HG03442 (cell line): ENCODE measurements around the gene DENND2A.
"Not testable (repeated sequence)": the region's sequence is repeated elsewhere in the genome, so short reads cannot be mapped to it uniquely, and the experiment has no call there.

Experiments used
- ATAC-seq: cut with Tn5 transposase; IDR thresholded peaks from one replicate; pipeline ENCODE4 v1.9.1; 2021; ENCODE audit warnings: mild to moderate bottlenecking, moderate library complexity; ENCODE audit not compliant: unreplicated experiment

The DENND2A gene

DNA sequence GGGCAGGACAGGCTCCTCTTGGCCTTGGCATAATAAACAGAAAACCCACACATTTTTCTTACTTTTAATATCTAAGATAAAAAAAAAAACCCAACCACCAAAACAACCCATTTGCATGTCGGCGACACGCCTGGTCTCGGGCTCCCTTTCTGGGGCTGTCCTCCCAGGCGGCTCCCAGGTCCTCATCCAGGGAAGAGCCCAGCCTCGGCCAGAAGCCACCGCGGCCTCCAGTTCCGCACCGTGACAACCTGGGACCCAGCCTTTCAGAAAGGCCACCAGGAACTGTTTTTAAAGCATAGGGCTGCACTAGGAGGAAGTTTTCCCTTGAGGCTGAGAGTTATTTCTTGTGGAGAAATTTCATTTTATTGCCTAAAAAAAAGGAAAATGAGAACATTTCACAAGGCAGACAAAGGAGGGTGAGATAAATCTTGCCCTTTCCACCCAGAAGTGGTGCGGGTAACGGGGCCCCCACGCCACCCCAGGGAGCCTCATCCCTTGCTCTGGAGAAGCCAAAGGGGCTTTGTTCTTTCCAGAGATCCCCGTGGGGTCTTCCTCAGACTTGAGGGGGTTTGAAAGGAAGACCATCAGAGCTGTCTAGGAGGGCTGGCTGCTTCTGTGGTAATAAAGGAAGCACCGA lies 122.1 kb downstream of the DENND2A start:
- no peak for ATAC-seq

DNA sequence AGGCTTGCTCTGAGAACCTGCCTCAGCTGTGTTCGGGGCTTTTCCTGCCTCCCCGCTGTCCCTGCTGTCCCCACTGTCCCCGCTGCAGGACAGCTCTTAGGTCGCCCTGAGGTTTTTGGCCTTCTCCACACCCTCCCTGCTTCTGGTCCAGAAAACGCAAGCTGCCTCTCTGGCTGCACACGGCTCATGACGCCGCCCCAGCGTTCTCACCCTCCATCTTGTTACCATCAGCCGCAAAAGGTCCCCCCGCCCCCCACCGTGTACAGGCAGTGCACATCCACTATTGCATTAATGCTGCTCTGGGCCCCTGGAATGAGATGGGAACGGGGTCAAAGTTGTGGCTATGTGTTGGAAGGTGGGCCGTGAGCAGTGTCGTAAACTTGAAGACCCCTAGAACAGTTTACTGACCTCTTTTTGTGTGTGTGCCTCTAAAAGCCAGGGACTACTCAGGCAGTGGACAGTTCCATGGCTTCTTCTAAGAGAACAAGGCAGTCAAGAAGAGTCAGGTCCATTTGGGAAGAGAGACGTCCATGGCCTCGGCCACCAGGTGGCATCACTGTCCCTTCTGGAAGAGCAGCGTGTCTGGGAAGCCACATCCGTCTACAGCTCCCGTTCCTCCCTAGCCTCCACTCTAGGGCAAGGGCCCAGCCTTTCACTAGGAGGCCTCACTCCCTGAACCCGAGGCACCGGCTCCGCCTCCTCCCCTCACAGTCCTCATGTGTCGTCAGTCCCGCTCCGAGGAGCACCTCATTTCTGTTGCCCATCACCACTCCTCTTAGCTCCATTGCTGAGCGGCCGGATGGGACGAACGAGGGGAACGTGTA lies 122.9 kb downstream of the DENND2A start:
- ATAC-seq: peak; percentile 49

DNA sequence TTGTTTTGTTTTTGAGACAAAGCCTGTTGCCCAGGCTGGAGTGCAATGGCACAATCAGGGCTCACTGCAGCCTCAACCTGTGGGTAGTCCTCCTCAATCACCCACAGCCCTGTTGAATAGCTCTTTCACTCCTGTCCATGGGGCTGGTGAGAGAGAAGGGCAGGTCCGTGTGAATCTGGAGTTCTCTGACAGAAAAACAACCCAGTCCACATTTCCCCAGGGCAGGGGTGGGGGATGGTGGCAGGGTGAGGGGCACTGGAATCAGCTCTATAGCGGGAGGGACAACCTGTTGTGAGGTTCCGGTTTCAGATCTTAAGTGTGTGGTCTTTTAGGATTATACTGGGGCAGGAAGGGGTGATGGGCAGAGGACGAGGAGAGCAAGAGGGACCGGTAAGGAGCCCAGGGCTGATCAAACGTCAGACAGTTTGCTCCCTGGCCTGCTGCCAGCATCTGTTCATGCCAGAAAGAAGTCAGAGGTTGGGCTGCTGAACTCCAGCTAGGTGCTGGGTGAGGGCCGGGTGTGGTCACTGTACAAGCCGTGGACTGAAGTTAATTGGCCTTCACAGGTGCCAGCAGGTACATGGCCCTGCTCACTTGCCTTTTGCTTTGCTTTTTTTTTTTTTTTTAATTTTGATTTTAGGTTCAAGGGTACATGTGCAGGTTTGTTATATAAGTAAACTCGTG lies 128.2 kb downstream of the DENND2A start:
- no peak for ATAC-seq

DNA sequence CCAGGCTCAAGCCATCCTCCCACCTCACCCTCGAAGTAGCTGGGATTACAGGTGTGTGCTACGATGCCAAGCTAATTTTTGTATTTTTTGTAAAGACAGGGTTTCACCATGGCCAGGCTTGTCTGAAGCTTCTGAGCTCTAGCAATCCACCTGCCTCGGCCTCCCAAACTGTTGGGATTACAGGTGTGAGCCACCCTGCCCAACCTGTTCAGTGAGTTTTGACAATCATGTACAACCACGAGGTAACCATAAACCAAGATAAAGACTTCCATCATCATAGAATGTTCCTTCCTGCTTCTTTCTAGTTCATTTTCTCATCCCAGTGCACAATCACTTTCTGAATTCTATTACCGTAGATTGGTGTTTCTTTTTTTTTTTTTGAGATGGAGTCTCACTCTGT lies 130.8 kb downstream of the DENND2A start:
- ATAC-seq: no peak

- ATAC-seq: not testable (repeated sequence)
Observed at GRCh38 chr7:140507556-140507955, 133.1 kb downstream of the DENND2A start.

DNA sequence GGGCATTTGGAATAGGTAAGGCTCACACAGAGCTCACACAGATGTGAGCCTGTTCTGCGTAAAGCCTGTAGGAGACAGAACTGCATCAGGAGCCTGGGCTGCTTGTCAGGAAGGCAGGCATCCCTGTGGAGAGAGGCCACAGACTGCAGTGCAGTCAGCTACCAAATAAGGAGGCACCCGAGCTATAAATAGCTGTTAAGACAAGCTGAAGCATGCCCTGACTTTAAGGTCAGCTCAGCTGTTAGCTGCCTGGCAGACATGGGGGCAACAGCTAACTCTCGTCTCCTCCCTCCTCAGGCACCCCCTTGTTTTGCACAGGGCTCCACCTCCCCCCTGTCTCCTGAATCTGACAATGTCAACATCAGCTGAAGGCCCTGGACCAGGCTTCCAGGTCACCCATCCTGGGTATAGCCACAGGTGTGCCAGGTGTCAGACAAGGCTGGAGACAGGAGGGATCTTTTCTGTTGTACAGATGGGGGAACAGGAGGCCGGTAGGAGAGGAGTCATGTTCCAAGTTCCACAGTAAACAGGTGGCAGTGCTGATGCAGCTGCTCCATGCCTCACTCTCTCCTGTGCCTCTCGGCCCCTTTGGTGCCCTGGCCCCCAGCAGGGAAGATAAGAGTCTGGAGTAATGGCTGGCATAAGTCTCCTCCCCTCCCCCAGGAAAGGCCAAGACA lies 133.7 kb downstream of the DENND2A start:
- ATAC-seq: peak; percentile 72

DNA sequence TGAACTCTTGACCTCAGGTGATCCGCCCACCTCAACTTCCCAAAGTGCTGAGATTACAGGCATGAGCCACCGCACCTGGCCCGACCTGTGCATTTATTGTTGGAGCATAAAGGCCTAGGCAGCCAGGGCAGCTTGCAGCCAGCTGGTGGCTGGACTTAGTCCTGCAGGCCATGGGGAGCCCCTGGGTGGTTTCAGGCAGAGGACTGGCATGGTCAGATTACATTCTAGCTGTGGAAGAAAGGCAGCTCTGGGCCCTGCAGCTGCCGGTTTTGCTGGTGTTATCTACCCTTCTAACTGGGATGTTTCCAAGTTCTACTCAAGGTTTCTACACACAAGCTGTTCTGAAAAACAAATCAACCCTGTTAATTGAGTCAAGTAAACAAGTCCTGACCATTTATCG lies 138.6 kb downstream of the DENND2A start:
- ATAC-seq: no peak

DNA sequence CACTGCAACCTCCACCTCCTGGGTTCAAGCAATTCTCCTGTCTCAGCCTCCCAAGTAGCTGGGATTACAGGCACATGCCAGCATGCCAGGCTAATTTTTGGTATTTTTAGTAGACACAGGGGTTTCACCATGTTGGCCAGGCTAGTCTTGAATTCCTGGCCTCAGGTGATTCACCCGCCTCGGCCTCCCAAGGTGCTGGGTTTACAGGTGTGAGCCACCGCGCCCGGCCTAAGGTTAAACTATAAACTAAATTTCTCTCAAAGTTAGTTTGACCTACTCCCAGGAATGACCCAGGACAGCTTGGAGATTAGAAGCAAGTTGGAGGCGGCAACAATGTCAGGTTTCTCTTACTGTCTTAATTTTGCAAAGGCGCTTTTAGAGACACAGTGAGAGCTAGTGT lies 142.8 kb downstream of the DENND2A start:
- not testable (repeated sequence) for ATAC-seq

- no peak for ATAC-seq
Observed at GRCh38 chr7:140497241-140497769, 143.3 kb downstream of the DENND2A start.

DNA sequence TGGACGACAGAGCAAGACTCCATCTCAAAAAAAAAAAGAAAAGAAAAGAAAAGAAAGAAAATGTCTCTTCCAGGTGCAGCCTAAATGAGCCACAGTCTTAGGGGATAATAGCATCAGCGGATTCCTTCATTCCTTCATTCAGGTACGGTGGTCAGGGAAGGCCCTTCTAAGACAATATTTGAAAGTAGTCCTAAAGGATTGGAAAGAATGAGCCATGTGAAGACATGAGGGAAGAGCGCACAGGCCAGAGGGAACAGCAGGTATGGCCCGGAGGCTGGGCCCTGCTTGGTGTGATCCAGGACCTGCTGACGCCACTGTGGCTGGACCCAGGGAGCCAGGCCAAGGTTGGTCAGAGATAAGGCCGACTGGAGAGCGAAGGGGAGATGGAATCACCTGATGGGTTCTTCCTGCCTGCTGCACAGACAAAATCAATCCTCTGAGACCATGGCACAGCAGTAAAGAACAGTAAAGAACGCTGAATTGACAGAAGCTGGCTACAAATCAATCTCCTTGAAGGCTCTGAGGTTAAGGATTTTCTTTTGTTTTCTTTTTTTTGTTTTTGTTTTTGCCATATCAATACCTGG lies 145.0 kb downstream of the DENND2A start:
- ATAC-seq: no peak

- no peak for ATAC-seq
Observed at GRCh38 chr7:140494867-140495266, 145.7 kb downstream of the DENND2A start.

DNA sequence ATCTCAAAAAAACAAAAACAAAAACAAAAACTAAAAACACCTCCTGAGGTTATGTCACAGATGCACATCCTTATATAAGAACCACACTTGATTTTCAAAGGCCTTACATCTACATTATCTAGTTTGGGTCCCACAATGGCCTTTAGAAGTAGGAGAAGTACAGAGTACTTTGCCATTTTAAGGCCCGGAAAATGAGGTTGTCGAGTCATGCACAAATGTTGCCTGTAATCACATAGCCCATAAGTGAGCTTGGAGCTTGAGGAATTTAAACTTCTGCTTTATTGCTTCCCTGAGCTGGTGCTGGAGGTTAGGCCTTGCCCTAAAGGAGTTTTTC lies 151.6 kb downstream of the DENND2A start:
- ATAC-seq: no peak

DNA sequence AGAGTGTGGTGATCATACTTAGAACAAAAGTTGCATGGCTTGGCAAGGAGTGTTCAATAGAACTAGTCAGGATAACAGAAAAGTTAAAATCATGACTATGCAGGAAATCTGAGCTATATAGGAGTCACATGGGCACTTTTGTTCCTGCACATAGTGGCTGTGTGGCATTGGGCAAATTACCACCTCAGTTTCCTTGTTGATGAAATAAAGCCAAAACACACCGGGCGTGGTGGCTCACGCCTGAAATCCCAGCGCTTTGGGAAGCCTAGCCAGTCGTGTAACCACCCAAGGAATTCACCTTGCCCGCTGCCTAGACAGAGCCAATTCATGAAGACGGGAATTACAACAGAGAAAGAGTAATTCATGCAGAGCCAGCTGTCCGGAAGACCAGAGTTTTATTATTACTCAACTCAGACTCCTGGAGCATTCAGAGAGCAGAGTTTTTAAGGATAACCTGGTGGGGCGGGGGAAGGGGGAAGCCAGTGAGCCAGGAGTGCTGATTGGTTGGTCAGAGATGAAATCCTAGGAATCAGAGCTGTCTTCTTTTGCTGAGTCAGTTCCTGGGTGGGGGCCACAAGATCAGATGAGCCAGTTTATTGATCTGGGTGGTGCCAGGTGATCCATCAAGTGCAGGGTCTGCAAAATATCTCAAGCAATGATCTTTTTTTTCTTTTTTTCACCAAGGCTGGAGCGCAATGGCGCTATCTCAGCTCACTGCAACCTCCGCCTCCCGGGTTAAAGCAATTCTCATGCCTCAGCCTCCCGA lies 154.9 kb downstream of the DENND2A start:
- ATAC-seq: no peak

GRCh38 chr7:140484951-140485499 lies 155.6 kb downstream of the DENND2A start:
- ATAC-seq: no peak

DNA sequence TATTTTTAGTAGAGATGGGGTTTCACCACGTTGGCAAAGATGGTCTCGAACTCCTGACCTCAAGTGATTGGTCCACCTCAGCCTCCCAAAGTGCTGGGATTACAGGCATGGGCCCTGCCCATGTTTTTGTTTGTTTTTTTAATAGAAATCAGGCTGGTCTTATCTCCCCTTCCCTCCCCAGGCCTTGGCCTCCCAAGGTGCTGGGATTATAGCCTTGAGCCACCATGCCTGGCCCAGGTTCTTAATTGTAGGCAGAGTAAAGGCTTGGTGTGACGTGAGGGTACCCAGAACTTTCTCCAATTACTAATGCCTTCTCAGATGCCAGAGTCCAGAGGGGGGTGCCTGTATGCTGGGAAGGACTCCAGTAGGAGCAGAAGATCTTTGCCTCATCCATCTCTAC lies 156.1 kb downstream of the DENND2A start:
- no peak for ATAC-seq

DNA sequence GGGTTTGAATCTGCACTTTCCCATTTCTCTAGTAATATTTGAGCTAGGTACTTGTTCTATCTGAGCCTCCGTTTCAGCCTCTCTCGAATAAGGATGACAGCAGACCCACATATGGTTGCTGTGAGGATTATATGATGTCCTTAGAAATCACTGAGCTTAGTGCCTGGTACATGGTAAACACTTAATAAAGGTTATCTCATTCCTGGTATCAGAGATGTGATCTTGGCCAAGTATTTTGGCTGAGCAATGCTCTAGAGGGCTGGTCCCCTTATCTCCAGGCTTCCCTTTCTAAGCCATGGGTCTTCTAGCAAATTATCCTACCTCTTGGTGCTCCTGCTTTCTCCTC lies 160.9 kb downstream of the DENND2A start:
- no peak for ATAC-seq

GRCh38 chr7:140479062-140479738 lies 161.4 kb downstream of the DENND2A start, which contains the start of gene MKRN1:
TSS of gene MKRN1 (minus strand) at chr7:140479505. CDS start at chr7:140479344, 161 bp downstream.
- peak; percentile 93 for ATAC-seq

DNA sequence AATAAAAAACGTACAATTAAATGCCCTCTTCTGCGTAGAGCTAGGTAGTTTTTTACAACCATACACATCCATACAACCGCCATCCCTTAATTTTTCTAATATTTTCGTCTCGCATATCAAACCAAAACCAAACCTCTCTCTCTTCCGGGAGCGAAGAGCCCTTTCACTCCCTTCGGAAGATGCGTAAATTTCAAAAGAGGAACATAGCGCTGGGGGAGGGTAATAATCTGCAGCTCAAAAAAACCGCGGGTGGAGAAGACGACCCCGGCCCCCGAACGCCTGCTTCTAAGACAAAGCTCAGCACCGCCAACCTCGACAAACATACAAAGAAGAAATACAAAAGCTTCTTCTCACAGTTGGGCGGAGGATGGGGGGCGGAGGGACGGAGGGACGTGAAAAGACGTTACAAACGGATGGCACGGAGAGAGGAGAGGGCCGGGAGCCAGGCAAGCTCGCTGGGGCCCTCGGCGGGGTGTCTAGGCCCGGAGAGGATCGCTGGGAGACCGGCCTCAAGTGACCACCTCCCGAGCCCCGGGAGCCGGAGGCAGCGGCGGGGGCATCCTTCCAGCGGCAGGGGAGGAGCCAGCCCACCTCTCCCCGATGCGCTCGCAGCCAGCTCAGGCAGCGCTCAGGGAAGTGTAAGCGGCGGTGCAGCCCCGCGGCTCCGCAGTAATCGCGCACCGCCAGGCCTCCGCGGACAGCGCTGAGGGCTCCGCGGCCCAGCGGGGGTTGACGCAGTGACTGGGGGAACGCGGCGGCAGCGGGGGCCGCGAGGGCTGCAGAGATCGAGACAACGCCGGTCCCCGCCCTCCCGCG lies 162.2 kb downstream of the DENND2A start:
- peak; percentile 14 for ATAC-seq
